GM20000 (cell line): ENCODE data around the gene SYT7.

Source experiments
- DNase-seq: peaks from one replicate; pipeline ENCODE4 v3.0.0; 2012; ENCODE audit warnings: low spot score
- CTCF ChIP-seq: IDR thresholded peaks from 2 replicates; pipeline ENCODE4 v1.5.1; 2012; ENCODE audit warnings: mild to moderate bottlenecking, control low read depth; ENCODE audit errors: extremely low read depth, missing control alignments

The SYT7 gene

DNA sequence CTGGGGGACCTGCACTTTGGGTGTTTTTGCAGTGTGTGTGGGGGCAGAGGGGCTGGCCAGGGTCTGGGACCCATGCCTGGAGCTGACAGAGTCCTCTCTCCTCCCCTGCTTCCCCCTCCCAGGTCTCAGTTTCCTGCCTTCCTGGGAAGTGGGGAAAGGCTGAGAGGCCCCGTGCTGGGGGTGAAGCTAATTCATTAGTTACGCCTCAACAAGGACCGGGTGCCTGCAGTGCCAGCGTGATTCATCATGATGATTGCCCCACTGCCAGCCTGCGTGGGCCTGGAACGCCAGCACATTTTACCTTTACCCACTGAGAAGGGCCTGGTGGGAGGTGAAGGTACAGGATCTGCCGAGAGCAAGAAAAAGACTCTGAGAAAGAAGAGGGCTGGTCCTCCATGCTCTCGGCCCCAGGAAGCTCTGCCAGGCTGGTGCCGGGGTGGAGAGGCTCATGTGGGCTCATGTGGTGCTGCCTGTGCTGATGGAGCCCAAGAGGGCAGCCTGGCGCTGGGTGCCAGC lies 75.2 kb downstream of the SYT7 start:
- no peak for DNase-seq
- TF ChIP-seq CTCF, result no peak

GRCh38 chr11:61505106-61505505 lies 75.8 kb downstream of the SYT7 start:
- no peak for TF ChIP-seq CTCF
- no peak for DNase-seq

GRCh38 chr11:61503135-61503770 lies 77.6 kb downstream of the SYT7 start:
- no peak for DNase-seq
- TF ChIP-seq CTCF, result no peak

GRCh38 chr11:61502522-61502921 lies 78.4 kb downstream of the SYT7 start:
- no peak for DNase-seq
- no peak for TF ChIP-seq CTCF

DNA sequence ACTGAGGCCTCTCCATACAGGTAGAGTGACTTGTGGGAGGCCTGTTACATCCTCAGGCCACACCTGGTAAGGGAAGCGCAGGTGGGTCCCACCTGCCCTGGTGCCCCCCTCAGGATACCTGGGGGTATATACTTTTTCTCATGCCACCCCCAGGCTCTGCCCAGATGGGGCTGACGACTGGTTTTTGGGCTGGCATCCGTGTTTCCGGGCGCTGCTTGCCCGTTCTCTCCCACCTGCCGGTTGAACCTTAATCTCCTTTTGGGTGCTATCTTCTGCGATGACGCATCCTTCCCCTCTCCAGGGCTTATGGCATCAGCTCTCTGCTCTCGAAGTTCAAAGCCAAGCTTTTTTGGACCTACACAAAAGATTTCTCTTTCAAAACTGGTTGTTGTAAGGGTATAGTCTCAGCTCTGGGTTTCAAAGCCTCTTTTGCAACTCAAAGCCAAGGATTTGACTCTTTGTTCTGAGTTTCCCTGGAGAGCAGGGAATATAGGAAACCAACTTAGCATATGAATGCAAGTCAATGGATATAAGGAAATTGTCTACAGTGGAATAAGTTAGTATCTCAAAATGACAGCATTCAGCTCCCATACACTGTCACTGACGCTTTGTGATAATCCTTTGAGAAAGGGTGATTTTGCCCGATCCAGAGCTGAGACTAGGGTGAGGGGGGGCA lies 80.9 kb downstream of the SYT7 start:
- no peak for TF ChIP-seq CTCF
- DNase-seq, result no peak

- TF ChIP-seq CTCF, result no peak
- no peak for DNase-seq
These were observed 82.0 kb downstream of the SYT7 start for GRCh38 chr11:61498767-61499341.

- no peak for TF ChIP-seq CTCF
These were observed 83.0 kb downstream of the SYT7 start for GRCh38 chr11:61497876-61498275.

More at GRCh38 chr11:61497876-61498275, 83.0 kb downstream of the SYT7 start:
- DNase-seq, result no peak
